HT1080 (cell line): Measurements from ENCODE around the gene CRYGN. TPM values are rescaled to one million over a fixed set of nuclear protein-coding genes. Genes with fewer than 3 reads are reported as not detected.

Source experiments
- DNase-seq: peaks from one replicate; pipeline ENCODE4 v3.0.0-alpha.2; 2015; ENCODE audit warnings: low read depth
- total RNA-seq: library from RNA; depleted of rRNA; stranded (reverse); fragments of >200 nt; shearing (Covaris generic); gene quantifications from 2 replicates; pipeline ENCODE4 v1.2.3, GENCODE V29; 2014

CRYGN gene
- total RNA-seq, 1 experiment from 2014 or later, result not detected

GRCh38 chr7:151427705-151428377, 12.1 kb downstream of the CRYGN start:
- DNase-seq, result no peak

- no peak for DNase-seq
These were observed 12.8 kb downstream of the CRYGN start for GRCh38 chr7:151426904-151427704.

- peak; percentile 90 for DNase-seq
These were observed 13.5 kb downstream of the CRYGN start for GRCh38 chr7:151426441-151426903.

GRCh38 chr7:151425670-151426440, 14.1 kb downstream of the CRYGN start:
- no peak for DNase-seq

- DNase-seq, result no peak
These were observed 15.1 kb downstream of the CRYGN start for GRCh38 chr7:151424799-151425198.

- no peak for DNase-seq
These were observed 16.0 kb downstream of the CRYGN start for GRCh38 chr7:151423936-151424335.

GRCh38 chr7:151423226-151423625, 16.7 kb downstream of the CRYGN start:
- no peak for DNase-seq

GRCh38 chr7:151422212-151422611, 17.7 kb downstream of the CRYGN start:
- no peak for DNase-seq

- DNase-seq, result no peak
These were observed 19.8 kb downstream of the CRYGN start for GRCh38 chr7:151420144-151420543.

GRCh38 chr7:151416941-151417315, 23.0 kb downstream of the CRYGN start:
- no peak for DNase-seq

GRCh38 chr7:151416112-151416940, 23.6 kb downstream of the CRYGN start:
- DNase-seq, result no peak

GRCh38 chr7:151415375-151416105, 24.4 kb downstream of the CRYGN start:
- no peak for DNase-seq

- DNase-seq, result no peak
These were observed 26.7 kb downstream of the CRYGN start for GRCh38 chr7:151413241-151413640.

GRCh38 chr7:151412318-151412717, 27.6 kb downstream of the CRYGN start:
- DNase-seq, result no peak

GRCh38 chr7:151411551-151411950, 28.4 kb downstream of the CRYGN start:
- no peak for DNase-seq

- no peak for DNase-seq
These were observed 29.2 kb downstream of the CRYGN start for GRCh38 chr7:151410405-151411390.

- DNase-seq, result no peak
These were observed 30.1 kb downstream of the CRYGN start, which contains the start of gene WDR86 for GRCh38 chr7:151409667-151410404. WDR86 (minus strand) TSS chr7:151410038; CDS start chr7:151409589, 449 bp downstream.
